ENCODE measurements around the gene LCLAT1. TPM values are rescaled to one million over a fixed set of nuclear protein-coding genes. Genes with fewer than 3 reads are reported as not detected.

The LCLAT1 gene
- total and polyA plus RNA-seq, 2 of the 4 experiments (the other 2 are of a cell fraction): 7.5 to 11.5 TPM

- DNase-seq: no peak
- Histone ChIP-seq H4K5ac (ENCODE audit: low read depth, low read length) (peak overlapping the region; percentile 38; the same call in 1 of the 2 replicates), H4K8ac (ENCODE audit: low read depth in 2 of 2, low read length in 2 of 2) (peak overlapping the region; percentile 11 to 79; a peak in 3 of 4 replicates), H2AFZ (replicated peaks; ENCODE audit: low read length, poor library complexity) (peak overlapping the region; percentile 63), H2AK9ac (replicated peaks; ENCODE audit: low read depth, low read length, poor library complexity) (no peak overlapping the region), H3K56ac (ENCODE audit: extremely low read depth, insufficient read depth, low read length) (no peak overlapping the region), H2AK5ac (ENCODE audit: low read depth, low read length) (0 out of 2 replicates have a peak overlapping the region, but pooled peaks have one; percentile 5), H4K20me1 (ENCODE audit: insufficient read depth, low read length) (no peaks in the 10 kb centered on the region), H4K91ac (ENCODE audit: insufficient read depth, low read depth, low read length) (peak overlapping the region; percentile 39; the same call in 1 of the 2 replicates), H3K23ac (ENCODE audit: low read depth, low read length) (peak overlapping the region; percentile 7; the same call in 1 of the 2 replicates), H3K4me3 (ENCODE audit: insufficient read depth, low read depth, low read length) (no peak overlapping the region), H3K9me1 (ENCODE audit: insufficient read depth, low read length) (peaks cover 1% of the 10 kb centered on the region; the same call in 1 of the 2 replicates), H2BK120ac (ENCODE audit: low read depth, low read length) (peak overlapping the region; percentile 20; the same call in 1 of the 2 replicates), H3K18ac (ENCODE audit: low read depth, low read length) (0 out of 2 replicates have a peak overlapping the region, but pooled peaks have one; percentile 21), H3K27ac (ENCODE audit: insufficient read depth, low read length) (no peak overlapping the region), H3K9ac (ENCODE audit: low read depth, low read length) (no peak overlapping the region), H3K14ac (replicated peaks; ENCODE audit: low read depth, low read length) (peak overlapping the region; percentile 34; the same call in 1 of the 2 replicates), H3K27me3 (ENCODE audit: control insufficient read depth, insufficient read depth, low read length) (no peaks in the 10 kb centered on the region), H3K36me3 (ENCODE audit: control insufficient read depth, insufficient read depth, low read length) (no peaks in the 10 kb centered on the region), H3K9me3 (ENCODE audit: control insufficient read depth, insufficient read depth, low read length) (no peaks in the 10 kb centered on the region), H3K4me2 (ENCODE audit: low read depth, low read length) (no peak overlapping the region), H3K4me1 (ENCODE audit: control insufficient read depth, insufficient read depth, low read length) (peaks cover 11% of the 10 kb centered on the region), H3K79me1 (ENCODE audit: low read depth in 1 of 2, low read length in 2 of 2) (0 out of 4 replicates have a peak, but pooled peaks cover 0 to 1% of the 10 kb centered on the region in 2 experiments), H2BK20ac (ENCODE audit: low read depth, low read length) (no peak overlapping the region), H2BK15ac (ENCODE audit: low read depth, low read length) (peak overlapping the region; percentile 20; the same call in 1 of the 3 replicates), H3K4ac (ENCODE audit: low read depth, low read length) (peak overlapping the region; percentile 48; the same call in 1 of the 2 replicates), H2BK5ac (ENCODE audit: low read depth, low read length, poor library complexity, severe bottlenecking) (no peak overlapping the region)
- BruUV-seq (replicated peaks): no TSS peak
- intact Hi-C loops (cut with micrococcal nuclease) (no loop called here), dilution Hi-C loops (cut with HindIII; ENCODE audit: low sequenced_read_pairs, unreplicated experiment) (no loop called here), in situ Hi-C loops (cut with MboI; ENCODE audit: low sequenced_read_pairs) (no loop called here)
- ChIA-PET CTCF (no interaction called here), POLR2A (ENCODE audit: unreplicated experiment) (interaction anchor here (0.6 kb wide), 1 partner anchor 23 kb away, joined by 3 read pairs; no protein-coding TSS in a partner anchor)
- ATAC-seq (ENCODE audit: low read depth): no peak
- WGBS, 2 experiments (ENCODE audit: extremely low coverage in 2 of 2, insufficient read length in 1 of 2): 53% methylated on average over 2 of the region's 4 CpGs; no CpG with 5 or more reads in 1 of the 2 experiments
- TF ChIP-seq MAFK (IDR thresholded peaks at IDR 0.05; ENCODE audit: low read depth, low read length) (no peak), CEBPB (IDR thresholded peaks at IDR 0.05; ENCODE audit: low read depth, low read length) (no peak), USF2 (IDR thresholded peaks at IDR 0.05; ENCODE audit: low read depth, low read length) (no peak), RCOR1 (IDR thresholded peaks at IDR 0.05; ENCODE audit: insufficient replicate concordance, low read length) (no peak), BHLHE40 (IDR thresholded peaks at IDR 0.05; ENCODE audit: low read depth, low read length) (no peak), SMC3 (IDR thresholded peaks at IDR 0.05; ENCODE audit: low read depth, low read length) (no peak), RAD21 (IDR thresholded peaks at IDR 0.05; ENCODE audit: low read length) (no peak), CHD1 (IDR thresholded peaks at IDR 0.05; ENCODE audit: low read depth, low read length) (no peak), MXI1 (IDR thresholded peaks at IDR 0.05; ENCODE audit: borderline replicate concordance, low read depth, low read length) (no peak), MAZ (IDR thresholded peaks at IDR 0.05; ENCODE audit: borderline replicate concordance, low read depth, low read length) (no peak), NFE2L2 (IDR thresholded peaks at IDR 0.05; ENCODE audit: low read depth, low read length) (no peak), ELK1 (IDR thresholded peaks at IDR 0.05; ENCODE audit: borderline replicate concordance, low read depth, low read length) (no peak), RFX5 (IDR thresholded peaks at IDR 0.05; ENCODE audit: low read depth, low read length) (no peak), CTCF (conservative IDR thresholded peaks at IDR 0.05; ENCODE audit: low read depth, low read length) (no peak), FOS (IDR thresholded peaks at IDR 0.05; ENCODE audit: low read depth, low read length) (no peak), POLR2A (IDR thresholded peaks at IDR 0.05; ENCODE audit: low read depth, low read length) (no peak)
Measured at GRCh38 chr2:30688956-30689401, 241.9 kb downstream of the LCLAT1 start.
